Measurements from ENCODE around the gene PFKP. TPM values are rescaled to one million over a fixed set of nuclear protein-coding genes. Genes with fewer than 3 reads are reported as not detected.

The PFKP gene
- total RNA-seq, 1 donor from 2014 or later = 52.3 TPM

DNA sequence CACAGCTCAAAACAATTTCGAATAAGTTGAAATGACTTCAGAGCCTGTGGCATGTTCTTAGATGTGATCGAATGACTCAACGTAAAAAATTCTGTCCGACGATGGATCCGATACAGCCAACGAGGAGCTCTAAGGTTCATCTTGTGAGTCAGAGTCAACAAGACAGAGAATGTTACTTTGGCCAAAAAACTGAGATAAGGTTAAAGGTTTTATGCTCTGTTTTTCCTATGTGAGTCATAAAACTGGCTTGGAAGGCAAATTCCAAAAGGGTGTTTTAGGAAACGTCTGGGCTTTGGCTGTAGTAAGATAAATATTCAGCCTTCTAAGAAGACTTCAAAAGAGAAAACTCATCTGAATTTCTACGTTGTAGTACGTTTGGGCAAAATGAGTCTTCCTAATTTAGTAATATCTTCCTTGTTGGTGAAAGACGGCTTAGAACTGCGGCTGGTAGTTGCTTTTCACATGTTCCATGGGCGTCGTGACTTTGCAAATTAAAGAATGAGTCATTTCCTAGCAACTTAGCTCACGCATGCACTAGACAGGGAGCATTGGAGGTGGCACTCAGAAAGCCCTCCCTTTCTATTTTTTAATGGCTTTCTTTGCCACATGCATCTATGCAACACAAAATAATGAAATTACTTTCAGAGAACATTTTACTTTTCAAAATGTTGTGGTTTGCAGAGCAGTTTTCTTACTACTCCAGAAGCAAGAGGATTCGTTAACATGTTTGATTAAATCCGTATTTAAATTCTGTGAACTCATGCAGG lies 28.2 kb downstream of the PFKP start:
- Mint-ChIP-seq H3K4me1 (ENCODE audit: unreplicated experiment) (peaks cover 18% of the 10 kb centered on the region), H3K27me3 (ENCODE audit: unreplicated experiment) (peaks cover 3% of the 10 kb centered on the region), H3K36me3 (ENCODE audit: low read depth, unreplicated experiment) (peaks cover 15% of the 10 kb centered on the region), H3K27ac (ENCODE audit: unreplicated experiment) (no peak overlapping the region), H3K9me3 (ENCODE audit: unreplicated experiment) (no peaks in the 10 kb centered on the region), H3K4me3 (ENCODE audit: unreplicated experiment) (no peak overlapping the region)
- TF ChIP-seq CTCF (IDR thresholded peaks at IDR 0.05; ENCODE audit: unreplicated experiment) = no peak
- no peak for DNase-seq (ENCODE audit: low spot score)

- Mint-ChIP-seq H3K36me3 (ENCODE audit: low read depth, unreplicated experiment) (peaks cover 16% of the 10 kb centered on the region), H3K9me3 (ENCODE audit: unreplicated experiment) (no peaks in the 10 kb centered on the region), H3K27me3 (ENCODE audit: unreplicated experiment) (peaks cover 3% of the 10 kb centered on the region), H3K4me1 (ENCODE audit: unreplicated experiment) (peaks cover 18% of the 10 kb centered on the region), H3K27ac (ENCODE audit: unreplicated experiment) (no peak overlapping the region), H3K4me3 (ENCODE audit: unreplicated experiment) (no peak overlapping the region)
- TF ChIP-seq CTCF (IDR thresholded peaks at IDR 0.05; ENCODE audit: unreplicated experiment) = no peak
- no peak for DNase-seq (ENCODE audit: low spot score)
These were observed 28.8 kb downstream of the PFKP start for GRCh38 chr10:3096149-3096548.

- DNase-seq (ENCODE audit: low spot score) = no peak
- no peak for TF ChIP-seq CTCF (IDR thresholded peaks at IDR 0.05; ENCODE audit: unreplicated experiment)
- peaks cover 3% of the 10 kb centered on the region for H3K27me3 Mint-ChIP-seq (ENCODE audit: unreplicated experiment)
- peaks cover 18% of the 10 kb centered on the region for H3K4me1 Mint-ChIP-seq (ENCODE audit: unreplicated experiment)
- H3K9me3 Mint-ChIP-seq (ENCODE audit: unreplicated experiment) = no peaks in the 10 kb centered on the region
- no peak overlapping the region for H3K4me3 Mint-ChIP-seq (ENCODE audit: unreplicated experiment)
- no peak overlapping the region for H3K27ac Mint-ChIP-seq (ENCODE audit: unreplicated experiment)
- peaks cover 14% of the 10 kb centered on the region for H3K36me3 Mint-ChIP-seq (ENCODE audit: low read depth, unreplicated experiment)
These were observed 29.8 kb downstream of the PFKP start for GRCh38 chr10:3097160-3097559.

DNA sequence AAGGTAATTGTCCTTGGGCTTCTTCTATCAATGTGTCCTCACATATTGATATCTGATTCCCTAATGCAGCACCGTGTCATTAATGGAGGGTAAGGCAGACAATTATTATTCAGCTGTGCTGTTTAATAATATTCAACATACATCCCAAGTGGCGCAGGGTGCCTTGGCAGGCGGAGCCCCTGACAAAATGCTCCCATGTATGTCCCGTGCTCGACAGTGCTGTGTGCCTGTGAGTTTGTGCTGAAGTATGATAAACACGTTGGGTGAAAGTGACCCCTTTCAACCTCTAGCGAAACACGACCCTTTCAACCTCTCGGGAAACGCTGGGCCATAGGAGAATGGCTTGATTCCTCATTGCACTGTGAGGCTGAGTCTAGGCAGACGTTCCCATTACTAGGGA lies 31.3 kb downstream of the PFKP start:
- Mint-ChIP-seq H3K27ac (ENCODE audit: unreplicated experiment) (no peak overlapping the region), H3K9me3 (ENCODE audit: unreplicated experiment) (no peaks in the 10 kb centered on the region), H3K27me3 (ENCODE audit: unreplicated experiment) (peaks cover 3% of the 10 kb centered on the region), H3K4me1 (ENCODE audit: unreplicated experiment) (peaks cover 22% of the 10 kb centered on the region), H3K4me3 (ENCODE audit: unreplicated experiment) (no peak overlapping the region), H3K36me3 (ENCODE audit: low read depth, unreplicated experiment) (peaks cover 22% of the 10 kb centered on the region)
- TF ChIP-seq CTCF (IDR thresholded peaks at IDR 0.05; ENCODE audit: unreplicated experiment) = no peak
- DNase-seq (ENCODE audit: low spot score) = no peak

- Mint-ChIP-seq H3K27me3 (ENCODE audit: unreplicated experiment) (peaks cover 2% of the 10 kb centered on the region), H3K4me3 (ENCODE audit: unreplicated experiment) (no peak overlapping the region), H3K4me1 (ENCODE audit: unreplicated experiment) (peaks cover 15% of the 10 kb centered on the region), H3K27ac (ENCODE audit: unreplicated experiment) (no peak overlapping the region), H3K9me3 (ENCODE audit: unreplicated experiment) (no peaks in the 10 kb centered on the region), H3K36me3 (ENCODE audit: low read depth, unreplicated experiment) (peaks cover 23% of the 10 kb centered on the region)
- TF ChIP-seq CTCF (IDR thresholded peaks at IDR 0.05; ENCODE audit: unreplicated experiment) = no peak
- no peak for DNase-seq (ENCODE audit: low spot score)
These were observed 32.1 kb downstream of the PFKP start for GRCh38 chr10:3099291-3100092.

Measured in endothelial cell (in vitro differentiated cells).